NAMALWA (cell line): Measurements from ENCODE around the gene ADGRB2.
"Not testable (repeated sequence)": the region's sequence is repeated elsewhere in the genome, so short reads cannot be mapped to it uniquely, and the experiment has no call there.

Source experiments
- DNase-seq: peaks from one replicate; pipeline ENCODE4 v3.0.0-alpha.2; 2015; ENCODE audit warnings: low spot score

The ADGRB2 gene

DNA sequence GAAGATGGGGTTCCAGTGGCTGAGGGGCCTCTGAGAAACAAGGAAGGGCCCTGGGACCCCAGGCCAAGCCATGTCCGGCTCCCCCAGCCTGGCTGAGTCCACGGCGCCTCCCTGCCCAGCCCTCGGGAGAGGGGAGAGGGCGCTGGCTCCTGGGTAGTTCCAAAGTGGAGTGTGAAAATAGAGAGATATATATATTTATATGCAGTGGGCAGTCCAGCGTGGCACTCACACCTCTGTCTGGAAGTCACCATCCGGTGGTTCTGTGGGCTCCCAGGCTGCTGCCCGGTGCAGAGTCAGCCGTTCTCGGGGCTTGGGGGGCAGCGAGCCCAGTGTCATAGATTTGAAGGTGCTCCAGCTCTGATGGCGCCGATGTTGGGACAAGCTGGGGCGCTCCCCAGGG, 36.9 kb downstream of the ADGRB2 start:
- DNase-seq: no peak

GRCh38 chr1:31726715-31727114, 37.4 kb downstream of the ADGRB2 start:
- no peak for DNase-seq

- peak; percentile 59 for DNase-seq
Measured at GRCh38 chr1:31725777-31726535, 38.2 kb downstream of the ADGRB2 start.

GRCh38 chr1:31725134-31725533, 39.0 kb downstream of the ADGRB2 start:
- no peak for DNase-seq

- peak; percentile 54 for DNase-seq
Measured at GRCh38 chr1:31723828-31724359, 40.2 kb downstream of the ADGRB2 start.

GRCh38 chr1:31718327-31718897, 45.7 kb downstream of the ADGRB2 start:
- no peak for DNase-seq

- DNase-seq: no peak
Measured at GRCh38 chr1:31717341-31717740, 46.8 kb downstream of the ADGRB2 start.

GRCh38 chr1:31715873-31716220, 48.3 kb downstream of the ADGRB2 start:
- DNase-seq: no peak

DNA sequence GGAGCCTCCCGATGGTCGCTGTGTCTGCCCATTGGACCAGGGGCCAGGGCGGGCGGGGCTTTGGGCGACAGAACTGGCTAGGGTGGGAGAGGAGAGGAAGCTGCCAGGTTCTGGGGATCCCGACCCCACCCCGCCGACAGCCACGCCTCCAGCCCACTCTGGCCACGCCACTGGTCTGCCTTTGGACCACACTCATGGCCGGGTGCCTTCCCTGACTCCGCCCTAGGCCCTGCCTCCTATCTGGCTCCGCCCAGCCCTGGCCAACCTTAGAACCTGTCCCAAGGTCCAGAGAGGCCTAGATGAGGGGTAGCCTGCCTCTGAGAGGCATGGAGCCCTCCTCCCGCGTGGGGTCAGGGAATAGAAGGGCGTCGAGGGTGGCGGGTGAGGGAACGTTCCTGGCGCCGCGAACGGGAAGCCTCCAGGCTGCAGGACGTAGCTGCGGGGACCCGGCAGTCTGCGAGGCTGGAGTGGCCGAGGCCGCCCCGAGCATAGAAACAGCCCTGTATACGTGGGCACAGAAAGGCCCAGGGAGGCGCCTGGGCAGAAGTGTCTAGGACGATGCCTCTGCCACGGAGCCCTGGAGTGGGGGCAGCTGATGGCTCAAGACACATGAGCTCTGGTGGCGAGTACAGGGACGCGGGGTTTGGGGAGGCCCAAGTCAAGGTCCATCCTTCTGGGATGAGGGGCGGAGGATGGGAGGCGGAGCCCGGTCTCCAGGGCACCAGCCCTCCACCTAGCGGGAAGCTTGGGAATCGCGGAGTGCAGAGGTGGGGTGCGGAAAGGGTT, 48.9 kb downstream of the ADGRB2 start:
- peak; percentile 36 for DNase-seq

GRCh38 chr1:31714442-31715086, 49.6 kb downstream of the ADGRB2 start:
- DNase-seq: peak; percentile 74

DNA sequence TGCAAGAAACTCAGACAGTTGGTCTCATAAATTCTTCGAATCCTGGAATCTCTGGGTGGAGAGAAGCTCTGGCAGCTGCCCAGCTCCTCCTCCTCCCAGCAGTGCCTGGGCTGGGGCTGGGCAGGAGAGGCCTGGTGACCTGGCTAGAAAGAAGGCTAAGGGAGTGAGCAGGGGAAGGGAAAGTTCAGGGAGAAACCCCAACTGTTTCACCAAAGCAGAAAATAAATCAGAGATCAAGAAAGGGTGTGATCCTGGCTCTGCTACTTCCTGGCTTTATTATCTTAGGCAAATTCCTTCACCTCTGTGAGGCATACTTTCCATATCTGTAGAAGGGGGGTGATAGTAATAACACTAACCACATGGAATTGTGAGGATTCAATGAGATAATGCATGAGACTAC, 51.5 kb downstream of the ADGRB2 start:
- DNase-seq: no peak

DNA sequence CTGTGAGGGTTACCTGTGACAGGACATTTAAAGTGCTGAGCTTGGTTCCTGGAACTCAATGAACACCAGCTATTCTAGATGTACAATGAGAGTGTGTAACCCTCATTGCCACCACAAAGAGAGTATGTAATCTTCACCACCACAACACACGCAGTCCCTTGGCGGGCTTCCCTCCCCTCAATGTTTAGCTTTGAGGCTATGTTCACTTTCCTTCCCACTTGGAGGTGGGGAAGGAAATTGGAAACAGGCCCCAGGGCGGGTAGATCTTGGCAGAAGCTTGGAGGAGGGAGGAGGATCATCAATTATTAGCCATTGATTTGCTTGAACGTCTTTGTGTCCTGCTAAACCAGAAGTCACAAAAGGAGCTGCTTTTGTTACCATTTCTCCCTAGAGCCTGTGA, 52.1 kb downstream of the ADGRB2 start:
- no peak for DNase-seq

GRCh38 chr1:31708324-31708723, 55.8 kb downstream of the ADGRB2 start:
- DNase-seq: no peak

GRCh38 chr1:31707711-31708110, 56.4 kb downstream of the ADGRB2 start:
- peak; percentile 29 for DNase-seq

- not testable (repeated sequence) for DNase-seq
Measured at GRCh38 chr1:31707059-31707600, 57.0 kb downstream of the ADGRB2 start.

DNA sequence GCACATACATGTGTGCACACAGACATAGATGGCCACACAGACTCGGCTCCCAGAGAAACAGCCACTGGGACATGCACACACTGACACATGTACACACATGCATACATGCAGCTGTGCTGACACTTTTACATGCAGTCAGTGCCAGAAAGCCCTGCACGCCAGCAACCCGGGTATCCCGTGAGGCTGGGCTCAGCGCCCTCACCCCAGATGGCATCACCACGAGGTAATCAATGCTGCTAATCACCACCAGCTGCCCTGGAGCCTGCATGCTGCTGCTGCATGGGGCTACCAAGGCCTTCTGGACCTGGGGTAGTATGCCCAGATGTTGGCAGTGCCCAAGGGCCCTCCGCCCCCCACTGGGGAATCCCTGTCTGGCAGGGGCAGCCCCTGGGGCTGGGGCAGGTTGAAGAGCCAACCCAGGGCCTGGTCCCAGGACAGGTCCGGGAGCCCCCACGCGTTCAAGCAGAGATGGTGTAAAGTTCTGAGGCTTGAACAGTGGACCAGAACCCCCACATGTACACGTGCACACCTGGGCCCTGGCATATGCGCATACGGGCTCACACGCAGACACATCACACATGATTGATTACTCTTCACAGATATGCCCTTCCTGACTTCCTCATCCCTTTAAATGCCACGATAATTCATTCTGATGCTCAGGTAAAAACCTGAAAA, 57.6 kb downstream of the ADGRB2 start:
- DNase-seq: no peak

GRCh38 chr1:31705080-31705866, 58.9 kb downstream of the ADGRB2 start:
- no peak for DNase-seq

DNA sequence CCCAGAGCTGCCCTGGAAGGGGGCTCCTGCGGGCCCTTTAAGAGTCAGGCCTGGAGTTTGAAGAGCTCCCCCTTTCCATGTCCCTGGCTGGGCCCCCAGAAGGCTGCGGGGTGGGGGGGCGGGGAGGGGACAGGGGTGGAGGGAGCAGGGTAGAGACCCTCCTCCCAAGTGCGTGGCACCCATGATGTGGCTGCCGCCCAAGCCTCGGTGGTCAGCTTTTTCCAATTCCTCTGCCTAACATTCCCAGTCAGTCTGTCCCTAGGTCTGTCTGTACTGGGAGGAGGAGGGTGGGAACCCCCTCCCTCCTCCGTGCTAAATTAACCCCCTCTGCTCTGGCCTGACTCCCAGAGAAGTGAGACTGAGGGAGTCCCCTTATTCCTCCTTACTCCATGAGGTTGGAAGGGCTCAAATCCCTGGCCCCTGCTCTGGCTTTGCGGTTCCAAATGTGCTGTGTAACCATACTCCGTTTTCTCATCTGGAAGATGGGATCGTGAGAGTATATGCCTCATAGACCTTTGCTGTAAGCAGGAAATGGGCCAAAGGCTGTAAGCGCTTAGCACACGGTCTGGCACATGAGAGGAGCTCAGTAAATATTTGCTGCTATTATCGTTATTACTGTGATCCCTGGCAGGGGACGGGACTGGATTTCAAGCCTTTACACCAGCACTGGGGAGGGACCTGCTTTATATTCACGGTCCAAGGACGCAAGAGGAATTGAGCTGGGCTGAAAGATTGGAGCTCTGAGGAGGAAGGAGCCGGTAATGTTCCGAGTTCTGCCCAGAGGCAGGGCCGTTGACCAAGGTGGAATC, 59.7 kb downstream of the ADGRB2 start:
- DNase-seq: no peak

DNA sequence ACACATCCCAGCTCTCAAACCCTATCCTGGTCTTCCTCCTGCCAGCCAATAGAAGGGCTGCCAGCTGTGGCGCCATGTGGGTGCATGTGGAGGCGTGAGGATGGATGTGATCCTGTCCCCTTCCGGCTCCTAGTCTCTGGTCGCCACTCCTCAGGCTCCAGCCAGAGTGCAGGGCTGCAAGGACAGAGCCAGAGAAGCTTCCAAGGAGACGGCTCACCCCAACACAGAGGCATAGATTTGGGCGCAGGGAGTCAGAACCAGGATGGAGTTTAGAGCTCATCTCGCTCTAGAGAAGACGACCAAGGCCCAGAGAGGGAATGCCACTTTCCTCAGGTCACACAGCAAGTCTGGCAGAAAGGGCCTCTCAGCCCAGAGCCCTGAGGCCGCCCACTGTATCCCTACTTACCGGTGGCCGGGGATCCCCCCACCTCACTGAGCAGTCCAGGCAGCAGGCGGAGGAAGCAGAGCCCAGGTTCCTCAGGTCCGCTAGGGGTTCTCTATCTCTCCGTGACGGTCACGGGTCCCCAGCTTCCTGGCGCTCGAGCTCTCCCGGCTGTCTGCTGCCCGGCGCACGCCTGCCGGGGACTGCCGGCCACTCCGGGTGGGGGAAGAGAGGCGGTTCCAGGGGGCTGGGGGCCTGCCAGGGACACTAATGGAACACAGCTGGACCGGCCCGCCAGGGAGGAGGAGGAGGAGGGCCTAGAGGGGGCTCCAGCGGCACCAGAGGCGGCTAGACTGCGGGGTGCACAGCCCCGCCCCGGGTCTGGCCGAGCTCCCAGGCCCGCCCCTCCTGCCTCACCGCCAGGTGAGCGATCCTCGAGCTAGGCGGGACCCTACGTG, 60.5 kb downstream of the ADGRB2 start, which contains the start of gene COL16A1:
Gene COL16A1 (minus strand): TSS at position 587 of the 840 bp plus-strand sequence. CDS start 1,824 bp downstream, outside the sequence.
- no peak for DNase-seq
